HepG2 (cell line): ENCODE results near the gene BLVRB. TPM values are rescaled to one million over a fixed set of nuclear protein-coding genes. Genes with fewer than 3 reads are reported as not detected.

Experiments
- ATAC-seq: fragments of 200-7000 bp; cut with Tn5 transposase; 3 replicates; pipeline ENCODE4 v1.9.1; 2020; ENCODE audit warnings: mild to moderate bottlenecking, moderate library complexity
- BruUV-seq: library from RNA; stranded (reverse); fragments of 400-500 nt; replicated peaks from 2 replicates; lab custom pipeline; 2021; lab: Mats Ljungman, UMichigan
- CTCF ChIA-PET: fragments of 300-600 bp; formaldehyde crosslinking; extraction: SDS; loops from one replicate; lab custom pipeline; 2021; ENCODE audit warnings: low total read pairs, inconsistent platforms, low intra/inter-chr PET ratio; lab: Yijun Ruan, JAX
- POLR2A ChIA-PET: fragments of 350-600 bp; sonication (Branson Sonifier 250); formaldehyde crosslinking; loops from one replicate; lab custom pipeline; 2020; ENCODE audit warnings: antibody characterized with exemption, inconsistent platforms; lab: Yijun Ruan, JAX
- DNase-seq: peaks from one replicate; pipeline ENCODE4 v3.0.0-alpha.2; 2015; ENCODE audit warnings: low spot score
- FAIRE-seq: peaks from 3 replicates; lab custom pipeline; 2011; peaks lifted over from hg19 to GRCh38; lab: Jason Lieb, UNC
- H2AFZ ChIP-seq: one replicate; pipeline ENCODE4 v1.6.1; 2011; ENCODE audit warnings: low read length, inconsistent platforms
- H3K27ac ChIP-seq: fragments of 300-600 bp; 3 replicates; pipeline ENCODE4 v1.8.0; 2011; ENCODE audit warnings: mixed run types, mild to moderate bottlenecking, mixed read lengths, low read length, inconsistent platforms; ENCODE audit not compliant: insufficient read depth; ENCODE audit errors: extremely low read length
- H3K27me3 ChIP-seq, 2 experiments: fragments of 200-600 bp in 1 of 2; 2 replicates in 1 of 2; 3 replicates in 1 of 2; pipeline versions ENCODE4 v1.6.0 to v1.8.0; 2011; ENCODE audit warnings: low read length in 2 of 2, mild to moderate bottlenecking in 2 of 2, moderate library complexity in 2 of 2, inconsistent platforms in 1 of 2; ENCODE audit not compliant: insufficient read depth in 2 of 2, control insufficient read depth in 1 of 2
- H3K36me3 ChIP-seq, 2 experiments: fragments of 200-600 bp in 1 of 2; replicated peaks in 1 of 2; 2 replicates in 1 of 2; 3 replicates in 1 of 2; pipeline versions ENCODE4 v1.5.1 to v1.8.0; 2011; ENCODE audit warnings: low read length in 2 of 2, inconsistent platforms in 1 of 2; ENCODE audit not compliant: insufficient read depth in 2 of 2, control insufficient read depth in 1 of 2
- H3K4me1 ChIP-seq: 2 replicates; pipeline ENCODE4 v1.5.1; 2012; ENCODE audit warnings: low read length, inconsistent platforms; ENCODE audit not compliant: insufficient read depth
- H3K4me2 ChIP-seq: 2 replicates; pipeline ENCODE4 v1.6.0; 2011; ENCODE audit warnings: low read depth, low read length, inconsistent platforms
- H3K4me3 ChIP-seq, 3 experiments: fragments of 200-600 bp in 1 of 3; sonication (generic), shearing (Covaris generic) in 1 of 3; replicated peaks in 1 of 3; 2 replicates each; pipeline ENCODE4 v1.5.1; 2011 to 2016; ENCODE audit warnings: low read length in 3 of 3, inconsistent platforms in 2 of 3, low read depth in 2 of 3, mild to moderate bottlenecking in 2 of 3, control low read depth in 1 of 3, mixed read lengths in 1 of 3; ENCODE audit not compliant: insufficient read depth in 1 of 3
- H3K79me2 ChIP-seq: one replicate; pipeline ENCODE4 v1.6.1; 2011; ENCODE audit warnings: low read length, inconsistent platforms; ENCODE audit not compliant: insufficient read depth
- H3K9ac ChIP-seq: 2 replicates; pipeline ENCODE4 v1.6.0; 2011; ENCODE audit warnings: mild to moderate bottlenecking, low read depth, low read length, inconsistent platforms; ENCODE audit not compliant: insufficient read depth
- H3K9me3 ChIP-seq: 2 replicates; pipeline ENCODE4 v1.5.1; 2012; ENCODE audit warnings: mild to moderate bottlenecking, low read length
- H4K20me1 ChIP-seq: 2 replicates; pipeline ENCODE4 v1.6.0; 2011; ENCODE audit warnings: inconsistent platforms, mild to moderate bottlenecking, low read length, moderate library complexity; ENCODE audit not compliant: insufficient read depth
- ATAD3A ChIP-seq: sonication (generic); formaldehyde crosslinking; IDR thresholded peaks from 2 replicates; pipeline ENCODE4 v1.4.0; 2020; ENCODE audit warnings: missing genetic modification reagents
- ELF4 ChIP-seq: sonication (generic); formaldehyde crosslinking; IDR thresholded peaks from 2 replicates; pipeline ENCODE4 v1.5.0; 2020; ENCODE audit warnings: missing genetic modification reagents, mild to moderate bottlenecking, moderate library complexity, borderline replicate concordance
- FLYWCH1 ChIP-seq: sonication (generic); formaldehyde crosslinking; IDR thresholded peaks from 2 replicates; pipeline ENCODE4 v1.8.1; 2023; ENCODE audit warnings: mild to moderate bottlenecking, missing genetic modification reagents
- MATR3 ChIP-seq: sonication (generic); formaldehyde crosslinking; IDR thresholded peaks from 2 replicates; pipeline ENCODE4 v1.4.0; 2020; ENCODE audit warnings: missing genetic modification reagents
- PRDM15 ChIP-seq: sonication (generic); formaldehyde crosslinking; IDR thresholded peaks from 2 replicates; pipeline ENCODE4 v1.4.0; 2020; ENCODE audit warnings: missing genetic modification reagents
- RXRA ChIP-seq: sonication (generic); formaldehyde crosslinking; IDR thresholded peaks from 2 replicates; pipeline ENCODE4 v1.5.1; 2020; ENCODE audit warnings: missing genetic modification reagents
- SNRNP70 ChIP-seq: fragments of 200-400 bp; formaldehyde crosslinking; IDR thresholded peaks from 2 replicates; pipeline ENCODE4 v1.6.1; 2017; ENCODE audit warnings: mild to moderate bottlenecking, low read depth, low read length, moderate library complexity
- WIZ ChIP-seq: sonication (generic); formaldehyde crosslinking; IDR thresholded peaks from 2 replicates; pipeline ENCODE4 v1.5.1; 2020; ENCODE audit warnings: mild to moderate bottlenecking, missing genetic modification reagents
- ZNF124 ChIP-seq: sonication (generic); formaldehyde crosslinking; IDR thresholded peaks from 2 replicates; pipeline ENCODE4 v1.4.0; 2020; ENCODE audit warnings: missing genetic modification reagents
- ZNF333 ChIP-seq: sonication (generic); formaldehyde crosslinking; IDR thresholded peaks from 2 replicates; pipeline ENCODE4 v1.4.0; 2020; ENCODE audit warnings: mild to moderate bottlenecking, missing genetic modification reagents, borderline replicate concordance
- ZNF629 ChIP-seq: sonication (generic); formaldehyde crosslinking; conservative IDR thresholded peaks from 2 replicates; pipeline ENCODE4 v1.5.0; 2020; ENCODE audit warnings: missing genetic modification reagents
- ZNF761 ChIP-seq: sonication (generic); formaldehyde crosslinking; conservative IDR thresholded peaks from 2 replicates; pipeline ENCODE4 v1.4.0; 2020; ENCODE audit warnings: mild to moderate bottlenecking, missing genetic modification reagents
- ZNF770 ChIP-seq: sonication (generic); formaldehyde crosslinking; IDR thresholded peaks from 2 replicates; pipeline ENCODE4 v1.5.0; 2020; ENCODE audit warnings: mild to moderate bottlenecking, missing genetic modification reagents
- ZNF850 ChIP-seq: sonication (generic); formaldehyde crosslinking; conservative IDR thresholded peaks from 2 replicates; pipeline ENCODE4 v1.9.0; 2021; ENCODE audit warnings: mild to moderate bottlenecking, missing genetic modification reagents
- WGBS: methylation state at CpG from one replicate; pipeline ENCODE4 v1.1.6; 2017; ENCODE audit warnings: low lambda C conversion rate; 5-methylcytosine and 5-hydroxymethylcytosine counted together
- in situ Hi-C: cut with HindIII; loops from 2 replicates; pipeline ENCODE4 v1.10.0; 2017; ENCODE audit warnings: low pct_unique_long_range_greater_than_20kb; ENCODE audit not compliant: extremely low pct_ligation_motif_present
- intact Hi-C: fragments of 100-400 bp; cut with micrococcal nuclease; formaldehyde crosslinking; loops from one replicate; pipeline ENCODE4 v1.10.0; 2022; ENCODE audit not compliant: unreplicated experiment
- polyA plus RNA-seq, 8 experiments: library from polyadenylated mRNA; depleted of rRNA in 3 of 8; stranded (reverse) in 7 of 8; unstranded in 1 of 8; fragments of >200 nt; fragmentation: Illumina TruSeq in 4 of 8; extraction: Trizol in 4 of 8; gene quantifications; 2 replicates each; pipeline versions ENCODE4 v1.2.1 to v1.2.3, GENCODE V29; 2011 to 2016; ENCODE audit warnings: low read depth in 4 of 8, missing spikeins in 1 of 8, mixed read lengths in 1 of 8; ENCODE audit not compliant: insufficient read depth in 1 of 8
- total RNA-seq, 5 experiments: library from RNA; depleted of rRNA; stranded (reverse); fragments of >200 nt; fragmentation: Illumina TruSeq; extraction: Trizol; gene quantifications; 2 replicates each; pipeline ENCODE4 v1.2.3, GENCODE V29; 2016; ENCODE audit warnings: low read depth in 1 of 5

Gene BLVRB
- total and polyA plus RNA-seq, 2 of the 13 experiments (the other 11 are each of a cell fraction or from before 2014, with no cell fraction given): 25.9 to 51.4 TPM

DNA sequence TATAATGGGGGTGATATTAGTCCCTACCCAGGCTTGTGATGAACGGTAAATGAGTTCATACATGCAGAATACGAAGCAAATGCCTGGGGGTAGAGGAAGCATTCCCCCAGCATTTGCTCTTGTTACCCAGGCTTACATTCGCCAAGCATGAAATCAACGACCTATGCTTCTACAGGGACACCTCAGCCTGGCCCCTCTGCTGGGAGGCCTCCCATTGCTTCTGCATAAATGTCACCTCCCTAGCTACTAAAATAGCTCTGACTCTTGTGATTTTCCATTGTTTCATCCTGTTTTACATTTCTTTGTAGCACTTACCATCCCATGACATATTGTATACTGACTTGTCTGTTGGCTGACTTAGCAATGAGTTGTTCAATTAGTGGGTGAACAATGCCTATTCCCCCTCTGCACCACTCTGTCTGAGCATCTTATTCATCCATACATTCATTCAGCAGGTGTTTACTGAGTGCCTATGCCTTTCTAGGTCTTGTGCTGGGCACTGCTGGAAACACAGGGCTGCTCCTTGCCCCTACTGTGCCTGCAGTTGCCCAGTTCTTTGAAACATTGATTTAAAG, 48.3 kb upstream of the BLVRB start:
- in situ Hi-C loops (no loop called here), intact Hi-C loops (no loop called here)
- H4K20me1 ChIP-seq: no peaks in the 10 kb centered on the region
- H3K27ac ChIP-seq: no peak overlapping the region
- FAIRE-seq: no peak
- peak; percentile 50; the same call in 1 of the 2 replicates for TF ChIP-seq ZNF629 (CRISPR knock-in tag)
- TF ChIP-seq ZNF333 (CRISPR knock-in tag): no peak
- no peak for TF ChIP-seq ZNF124 (CRISPR knock-in tag)
- no peak for TF ChIP-seq RXRA (CRISPR knock-in tag)
- TF ChIP-seq SNRNP70: no peak
- H3K4me2 ChIP-seq: no peak overlapping the region
- H3K9ac ChIP-seq: no peak overlapping the region
- POLR2A ChIA-PET: no interaction called here
- no peak for DNase-seq
- H3K9me3 ChIP-seq: no peaks in the 10 kb centered on the region
- no peaks in the 10 kb centered on the region for H3K4me1 ChIP-seq
- H3K27me3 ChIP-seq: peaks cover 2 to 3% of the 10 kb centered on the region in 2 experiments; a peak in 2 of 5 replicates
- H3K79me2 ChIP-seq: no peaks in the 10 kb centered on the region
- no peaks in the 10 kb centered on the region for H3K36me3 ChIP-seq
- CTCF ChIA-PET: no interaction called here
- no TSS peak for BruUV-seq
- WGBS: 46% methylated on average over 2 of the region's 4 CpGs
- no peak for ATAC-seq
- no peak overlapping the region for H3K4me3 ChIP-seq
- H2AFZ ChIP-seq: no peak overlapping the region

DNA sequence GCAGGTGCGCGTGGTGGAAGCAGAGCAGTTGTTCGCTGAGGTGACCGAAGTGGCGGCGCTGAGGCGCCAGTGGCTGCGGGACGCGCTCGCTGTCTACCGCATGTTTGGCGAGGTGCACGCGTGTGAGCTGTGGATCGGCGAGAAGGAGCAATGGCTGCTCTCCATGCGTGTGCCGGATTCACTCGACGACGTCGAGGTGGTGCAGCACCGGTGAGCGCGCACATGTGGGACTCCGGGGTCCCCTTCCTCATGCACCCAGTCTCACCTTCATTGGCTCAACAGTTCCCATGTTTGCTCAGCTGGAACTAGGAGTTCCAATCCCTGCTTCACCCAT, 47.8 kb upstream of the BLVRB start:
- BruUV-seq: no TSS peak
- Histone ChIP-seq H3K36me3 (no peaks in the 10 kb centered on the region), H2AFZ (no peak overlapping the region), H3K4me3 (no peak overlapping the region), H3K27me3 (peaks cover 2 to 3% of the 10 kb centered on the region in 2 experiments; a peak in 2 of 5 replicates), H3K79me2 (no peaks in the 10 kb centered on the region), H3K9ac (no peak overlapping the region), H3K4me1 (no peaks in the 10 kb centered on the region), H3K9me3 (no peaks in the 10 kb centered on the region), H4K20me1 (no peaks in the 10 kb centered on the region), H3K4me2 (no peak overlapping the region), H3K27ac (no peak overlapping the region)
- in situ Hi-C loops: no loop called here
- FAIRE-seq: no peak
- intact Hi-C loops: no loop called here
- ATAC-seq: no peak
- ChIA-PET CTCF (no interaction called here), POLR2A (no interaction called here)
- WGBS: 89% methylated on average over 19 of the region's 27 CpGs
- DNase-seq: no peak
- TF ChIP-seq ZNF850 (CRISPR knock-in tag) (no peak), ZNF770 (no peak), MATR3 (no peak), ZNF761 (CRISPR knock-in tag) (no peak), PRDM15 (no peak), ELF4 (no peak), ATAD3A (CRISPR knock-in tag) (no peak), WIZ (no peak), FLYWCH1 (CRISPR knock-in tag) (no peak)
